ENCODE results near the gene CEMIP2. TPM values are rescaled to one million over a fixed set of nuclear protein-coding genes. Genes with fewer than 3 reads are reported as not detected.

The CEMIP2 gene
- total RNA-seq, 1 donor, result 27.3 TPM

DNA sequence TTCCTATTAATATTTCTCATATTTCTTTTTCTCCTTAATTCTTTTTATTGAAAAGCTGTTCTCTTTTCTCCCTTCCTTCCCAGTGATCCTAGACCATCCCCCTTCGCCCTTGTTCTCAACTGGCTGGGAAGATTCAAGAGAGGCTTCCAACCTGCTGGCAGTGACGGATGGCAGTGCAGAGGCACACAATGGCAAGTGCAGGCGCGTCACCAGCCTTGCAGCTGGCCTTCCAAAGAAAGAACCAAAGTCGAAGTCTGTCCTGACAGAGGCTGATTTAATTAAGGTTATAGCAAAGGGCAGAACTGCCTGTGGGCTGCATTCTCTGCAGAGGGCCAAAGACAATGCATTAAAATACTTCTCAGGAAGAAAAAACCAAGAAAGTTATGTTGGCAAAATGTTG is 7.4 kb downstream of the CEMIP2 start:
- DNase-seq (ENCODE audit: low read depth), result no peak
- TF ChIP-seq, protein P1, sequence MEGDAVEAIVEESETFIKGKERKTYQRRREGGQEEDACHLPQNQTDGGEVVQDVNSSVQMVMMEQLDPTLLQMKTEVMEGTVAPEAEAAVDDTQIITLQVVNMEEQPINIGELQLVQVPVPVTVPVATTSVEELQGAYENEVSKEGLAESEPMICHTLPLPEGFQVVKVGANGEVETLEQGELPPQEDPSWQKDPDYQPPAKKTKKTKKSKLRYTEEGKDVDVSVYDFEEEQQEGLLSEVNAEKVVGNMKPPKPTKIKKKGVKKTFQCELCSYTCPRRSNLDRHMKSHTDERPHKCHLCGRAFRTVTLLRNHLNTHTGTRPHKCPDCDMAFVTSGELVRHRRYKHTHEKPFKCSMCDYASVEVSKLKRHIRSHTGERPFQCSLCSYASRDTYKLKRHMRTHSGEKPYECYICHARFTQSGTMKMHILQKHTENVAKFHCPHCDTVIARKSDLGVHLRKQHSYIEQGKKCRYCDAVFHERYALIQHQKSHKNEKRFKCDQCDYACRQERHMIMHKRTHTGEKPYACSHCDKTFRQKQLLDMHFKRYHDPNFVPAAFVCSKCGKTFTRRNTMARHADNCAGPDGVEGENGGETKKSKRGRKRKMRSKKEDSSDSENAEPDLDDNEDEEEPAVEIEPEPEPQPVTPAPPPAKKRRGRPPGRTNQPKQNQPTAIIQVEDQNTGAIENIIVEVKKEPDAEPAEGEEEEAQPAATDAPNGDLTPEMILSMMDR (IDR thresholded peaks at IDR 0.05; ENCODE audit: insufficient read depth, low read length), result no peak
- no peak overlapping the region for H3K4me3 ChIP-seq (ENCODE audit: low read depth, low read length)

DNA sequence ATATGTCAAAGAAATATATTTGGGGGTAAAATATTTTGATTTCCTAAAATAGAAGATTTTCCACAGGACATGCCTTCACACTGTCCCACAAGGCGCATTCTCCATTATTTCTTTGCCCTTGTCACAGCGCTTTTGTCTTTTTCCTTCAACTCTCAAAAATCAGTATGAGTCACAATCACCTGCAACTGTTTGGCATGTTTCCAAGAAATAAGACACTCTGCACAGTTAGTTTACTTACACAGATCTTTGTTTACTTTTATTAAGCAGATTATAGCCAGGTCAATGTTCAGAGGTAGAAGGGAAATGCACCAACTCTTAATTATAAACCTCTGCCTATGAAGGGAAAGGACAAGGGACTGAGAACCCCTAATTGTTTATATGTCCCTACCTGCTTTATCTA is 9.5 kb downstream of the CEMIP2 start:
- DNase-seq (ENCODE audit: low read depth), result no peak
- TF ChIP-seq, protein P1 (IDR thresholded peaks at IDR 0.05; ENCODE audit: insufficient read depth, low read length), result no peak
- no peak overlapping the region for H3K4me3 ChIP-seq (ENCODE audit: low read depth, low read length)

DNA sequence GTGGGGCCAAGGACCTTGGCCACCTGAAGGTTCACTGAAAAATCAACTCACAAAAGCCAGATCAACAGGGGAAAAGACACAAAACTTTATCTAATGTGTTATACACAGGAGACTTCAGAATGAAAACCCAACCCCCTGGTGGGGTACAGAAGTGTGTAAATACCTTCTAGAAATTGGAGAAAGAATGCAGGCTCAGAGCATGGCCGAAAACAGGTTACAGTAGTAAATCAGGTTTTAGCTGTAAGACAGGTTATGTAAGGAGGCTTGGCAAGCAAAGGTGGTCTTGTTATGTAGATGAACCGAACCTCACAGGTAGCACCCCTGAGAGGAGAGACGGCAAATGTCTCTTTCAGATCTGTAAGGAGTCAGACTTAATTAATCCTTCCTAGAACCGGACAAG is 10.0 kb downstream of the CEMIP2 start:
- no peak for DNase-seq (ENCODE audit: low read depth)
- H3K4me3 ChIP-seq (ENCODE audit: low read depth, low read length), result no peak overlapping the region
- TF ChIP-seq, protein P1 (IDR thresholded peaks at IDR 0.05; ENCODE audit: insufficient read depth, low read length), result no peak

DNA sequence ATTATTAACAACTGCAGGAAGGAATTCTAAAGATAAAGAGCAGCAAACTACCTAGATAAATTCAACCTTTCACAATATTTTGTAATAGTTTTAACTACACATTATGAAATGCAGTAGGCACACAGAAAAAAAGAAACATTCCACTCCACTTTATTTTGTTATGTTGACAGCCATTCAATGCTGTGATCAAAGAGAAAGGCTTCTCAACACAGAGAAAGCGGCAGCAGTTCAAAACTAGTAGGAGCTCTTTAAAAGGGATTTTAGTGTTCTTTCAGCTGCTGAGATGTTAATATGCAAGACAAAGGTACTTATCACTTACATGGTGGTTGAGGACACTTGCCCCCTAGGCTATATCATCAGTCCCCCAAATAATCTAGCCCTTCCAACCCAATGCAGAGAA is 11.6 kb downstream of the CEMIP2 start:
- DNase-seq (ENCODE audit: low read depth), result no peak
- TF ChIP-seq, protein P1 (IDR thresholded peaks at IDR 0.05; ENCODE audit: insufficient read depth, low read length), result no peak
- no peak overlapping the region for H3K4me3 ChIP-seq (ENCODE audit: low read depth, low read length)

DNA sequence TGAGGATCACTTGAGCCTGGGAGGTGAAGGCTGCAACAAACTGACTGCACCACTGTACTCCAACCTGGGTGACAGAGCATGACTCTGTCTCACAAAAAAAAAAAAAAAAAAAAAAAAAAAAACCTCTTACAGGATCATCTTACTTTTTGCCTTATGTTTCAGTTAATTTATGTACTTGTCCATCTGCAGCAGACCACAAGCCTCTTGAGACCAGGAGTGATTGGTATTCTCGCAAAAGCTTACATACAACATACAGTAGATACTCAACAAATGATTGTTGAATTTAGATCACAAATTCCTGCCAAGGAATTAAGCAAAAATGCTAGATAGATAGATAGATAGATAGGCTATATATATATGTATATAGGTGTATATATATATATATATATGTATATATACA is 12.4 kb downstream of the CEMIP2 start:
- DNase-seq (ENCODE audit: low read depth), result no peak
- TF ChIP-seq, protein P1 (IDR thresholded peaks at IDR 0.05; ENCODE audit: insufficient read depth, low read length), result no peak
- H3K4me3 ChIP-seq (ENCODE audit: low read depth, low read length), result no peak overlapping the region

DNA sequence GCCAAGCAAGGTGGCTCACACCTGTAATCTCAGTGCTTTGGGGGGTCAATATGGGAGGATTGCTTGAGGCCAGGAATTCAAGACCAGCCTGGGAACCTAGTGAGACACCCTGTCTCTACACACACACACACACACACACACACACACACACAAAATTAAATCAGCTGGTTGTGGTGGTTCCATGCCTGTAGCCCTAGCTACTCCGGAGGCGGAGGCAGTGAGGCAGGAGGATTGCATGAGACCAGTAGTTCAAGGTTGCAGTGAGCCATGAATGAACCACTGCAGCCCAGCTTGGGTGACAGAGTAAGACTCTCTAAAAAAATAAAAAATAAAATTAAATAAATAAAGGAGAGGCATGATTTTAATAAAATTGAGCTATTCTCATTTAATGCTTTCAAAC is 13.1 kb downstream of the CEMIP2 start:
- H3K4me3 ChIP-seq (ENCODE audit: low read depth, low read length), result no peak overlapping the region
- TF ChIP-seq, protein P1 (IDR thresholded peaks at IDR 0.05; ENCODE audit: insufficient read depth, low read length), result no peak
- DNase-seq (ENCODE audit: low read depth), result no peak

DNA sequence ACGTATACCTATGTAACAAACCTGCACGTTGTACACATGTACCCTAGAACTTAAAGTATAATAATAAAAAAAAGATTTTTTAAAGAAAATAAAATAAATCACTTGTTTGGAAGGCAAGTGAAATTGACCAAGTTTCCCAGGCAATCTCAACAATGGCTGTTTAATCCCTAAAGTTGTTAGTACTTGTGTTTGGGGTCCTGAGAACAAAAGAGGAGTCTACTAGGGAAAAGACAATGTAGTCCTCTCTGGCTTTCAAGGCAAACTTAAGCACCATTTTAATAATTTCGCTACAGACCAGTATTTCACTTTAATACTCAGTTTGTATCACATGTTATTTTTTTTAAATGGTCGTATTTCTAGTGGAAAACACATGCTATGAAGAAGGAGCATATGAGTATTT is 14.2 kb downstream of the CEMIP2 start:
- DNase-seq (ENCODE audit: low read depth), result no peak
- TF ChIP-seq, protein P1 (IDR thresholded peaks at IDR 0.05; ENCODE audit: insufficient read depth, low read length), result no peak
- no peak overlapping the region for H3K4me3 ChIP-seq (ENCODE audit: low read depth, low read length)
